Activated CD8-positive, alpha-beta T cell treated with anti-CD3 and anti-CD28 coated beads for 36 hours (primary cell): ENCODE data around the gene NSMF. TPM values are rescaled to one million over a fixed set of nuclear protein-coding genes. Genes with fewer than 3 reads are reported as not detected.

ENCODE experiments used
- ATAC-seq: fragments of 200-7000 bp; cut with Tn5 transposase; one replicate; pipeline ENCODE4 v1.10.0; 2021; ENCODE audit warnings: mild to moderate bottlenecking, moderate library complexity
- CTCF ChIA-PET: fragments of 350-600 bp; sonication (Branson Sonifier 250); formaldehyde crosslinking; loops from one replicate; lab custom pipeline; 2021; ENCODE audit warnings: antibody characterized with exemption; lab: Charles Lee
- POLR2A ChIA-PET: fragments of 350-600 bp; sonication (Branson Sonifier 250); formaldehyde crosslinking; loops from one replicate; lab custom pipeline; 2021; ENCODE audit warnings: antibody characterized with exemption; lab: Charles Lee
- DNase-seq: peaks from one replicate; pipeline ENCODE4 v3.0.0-alpha.2; 2020
- H3K27ac Mint-ChIP-seq: one replicate; pipeline ENCODE4 v1.8.0; 2021; ENCODE audit warnings: mild to moderate bottlenecking, mixed read lengths
- H3K27me3 Mint-ChIP-seq: one replicate; pipeline ENCODE4 v1.8.0; 2021; ENCODE audit warnings: mixed read lengths
- H3K36me3 Mint-ChIP-seq: one replicate; pipeline ENCODE4 v1.8.0; 2021; ENCODE audit warnings: low read depth, mixed read lengths
- H3K4me1 Mint-ChIP-seq: one replicate; pipeline ENCODE4 v1.8.0; 2021; ENCODE audit warnings: low read depth, mixed read lengths
- H3K4me3 Mint-ChIP-seq: one replicate; pipeline ENCODE4 v1.8.0; 2021; ENCODE audit warnings: mild to moderate bottlenecking, moderate library complexity, mixed read lengths
- H3K9me3 Mint-ChIP-seq: one replicate; pipeline ENCODE4 v1.8.0; 2021; ENCODE audit warnings: mixed read lengths
- CTCF ChIP-seq: fragments of 200-600 bp; IDR thresholded peaks from one replicate; pipeline ENCODE4 v1.8.0; 2022; ENCODE audit warnings: antibody characterized with exemption, mild to moderate bottlenecking
- intact Hi-C: fragments of 100-400 bp; cut with micrococcal nuclease; formaldehyde crosslinking; loops from one replicate; pipeline ENCODE4 v1.10.0; 2022
- total RNA-seq, 2 experiments: library from RNA; stranded (reverse); gene quantifications; one replicate each; pipeline ENCODE4 v1.2.3, GENCODE V29; 2021

NSMF gene
- 100 to 1,000 TPM; 112 to 116 TPM for total RNA-seq

- Mint-ChIP-seq H3K4me1 (peaks cover 42% of the 10 kb centered on the region), H3K27ac (peak within 1 kb of the TSS; percentile 91), H3K36me3 (peaks cover 24% of the 10 kb centered on the region), H3K4me3 (peak within 1 kb of the TSS; percentile 57), H3K9me3 (no peaks in the 10 kb centered on the region), H3K27me3 (no peaks in the 10 kb centered on the region)
- CTCF ChIA-PET, result interaction anchor here (0.6 to 1.0 kb wide), 3 partner anchors 14 to 158 kb away, joined by 3 to 4 read pairs (median 3); partner anchors contain the start of genes EXD3 and NOXA1
- TF ChIP-seq CTCF, result no peak
- DNase-seq, result peak; percentile 95
- ATAC-seq, result peak; percentile 63
- intact Hi-C loops, result no loop called here
- POLR2A ChIA-PET, result no interaction called here
Measured at GRCh38 chr9:137459152-137459600, at the start of gene NSMF. Gene NSMF (minus strand): TSS chr9:137459334. CDS start chr9:137459102, 232 bp downstream.

GRCh38 chr9:137506702-137507171 lies 47.6 kb upstream of the NSMF start:
- ChIA-PET POLR2A (interaction anchor here (0.6 kb wide), 1 partner anchor 31 kb away, joined by 3 read pairs; no protein-coding TSS in a partner anchor), CTCF (no interaction called here)
- ATAC-seq (no peak), DNase-seq (no peak)
- intact Hi-C loops, result no loop called here
- H3K27me3 Mint-ChIP-seq, result no peaks in the 10 kb centered on the region
- TF ChIP-seq CTCF, result no peak
- peaks cover 6% of the 10 kb centered on the region for H3K36me3 Mint-ChIP-seq
- peaks cover 7% of the 10 kb centered on the region for H3K4me1 Mint-ChIP-seq
- no peak overlapping the region for H3K27ac Mint-ChIP-seq
- H3K4me3 Mint-ChIP-seq, result no peak overlapping the region
- H3K9me3 Mint-ChIP-seq, result peaks cover 5% of the 10 kb centered on the region

GRCh38 chr9:137506274-137506673 lies 47.1 kb upstream of the NSMF start:
- ATAC-seq, result no peak
- TF ChIP-seq CTCF, result no peak
- POLR2A ChIA-PET, result interaction anchor here (0.6 kb wide), 1 partner anchor 31 kb away, joined by 3 read pairs; no protein-coding TSS in a partner anchor
- Mint-ChIP-seq H3K4me3 (no peak overlapping the region), H3K4me1 (peaks cover 8% of the 10 kb centered on the region), H3K9me3 (peaks cover 6% of the 10 kb centered on the region), H3K27me3 (no peaks in the 10 kb centered on the region), H3K27ac (no peak overlapping the region), H3K36me3 (peaks cover 6% of the 10 kb centered on the region)
- DNase-seq, result no peak
- intact Hi-C loops, result no loop called here
- CTCF ChIA-PET, result no interaction called here

GRCh38 chr9:137505421-137506140 lies 46.4 kb upstream of the NSMF start:
- ATAC-seq (no peak), DNase-seq (no peak)
- peaks cover 6% of the 10 kb centered on the region for H3K9me3 Mint-ChIP-seq
- H3K4me1 Mint-ChIP-seq, result peaks cover 8% of the 10 kb centered on the region
- peaks cover 6% of the 10 kb centered on the region for H3K36me3 Mint-ChIP-seq
- intact Hi-C loops, result no loop called here
- H3K27ac Mint-ChIP-seq, result no peak overlapping the region
- CTCF ChIA-PET, result interaction anchor here (0.9 kb wide), 1 partner anchor 19 kb away, joined by 3 read pairs; no protein-coding TSS in a partner anchor
- no peak for TF ChIP-seq CTCF
- H3K27me3 Mint-ChIP-seq, result no peaks in the 10 kb centered on the region
- POLR2A ChIA-PET, result no interaction called here
- H3K4me3 Mint-ChIP-seq, result no peak overlapping the region

GRCh38 chr9:137504432-137504777 lies 45.3 kb upstream of the NSMF start:
- Mint-ChIP-seq H3K27me3 (no peaks in the 10 kb centered on the region), H3K4me3 (no peak overlapping the region), H3K4me1 (peaks cover 8% of the 10 kb centered on the region), H3K27ac (no peak overlapping the region), H3K36me3 (peaks cover 6% of the 10 kb centered on the region), H3K9me3 (peaks cover 6% of the 10 kb centered on the region)
- no peak for TF ChIP-seq CTCF
- no peak for ATAC-seq
- intact Hi-C loops, result no loop called here
- ChIA-PET POLR2A (no interaction called here), CTCF (no interaction called here)
- no peak for DNase-seq
